Limb (tissue), 2 donors: Measurements from ENCODE around the gene SZT2.
"Not testable (repeated sequence)": the region's sequence is repeated elsewhere in the genome, so short reads cannot be mapped to it uniquely, and the experiment has no call there.

Experiments
- DNase-seq, 2 donors: peaks; one replicate each; pipeline ENCODE4 v3.0.0-alpha.2; 2016; ENCODE audit errors: extremely low spot score in 2 of 2

The SZT2 gene

GRCh38 chr1:43360616-43361015, 29.1 kb upstream of the SZT2 start:
- no peak for DNase-seq

- no peak for DNase-seq
Measured at GRCh38 chr1:43363283-43363934, 26.3 kb upstream of the SZT2 start.

GRCh38 chr1:43363935-43364525, 25.7 kb upstream of the SZT2 start:
- DNase-seq = no peak

- no peak for DNase-seq
Measured at GRCh38 chr1:43365678-43366077, 24.0 kb upstream of the SZT2 start.

- no peak for DNase-seq
Measured at GRCh38 chr1:43366179-43366578, 23.5 kb upstream of the SZT2 start.

GRCh38 chr1:43366601-43367025, 23.1 kb upstream of the SZT2 start:
- DNase-seq = no peak

- peak in 1 of 2 donors; percentile 45 for DNase-seq
Measured at GRCh38 chr1:43367026-43367903, 22.4 kb upstream of the SZT2 start.

GRCh38 chr1:43367904-43368645, 21.6 kb upstream of the SZT2 start, which contains the start of gene ELOVL1:
Gene ELOVL1, minus strand, starts transcription at chr1:43368011. Its CDS starts 2,402 bp downstream, at chr1:43365609.
- DNase-seq = peak; percentile 87 to 91

GRCh38 chr1:43368646-43369020, 21.1 kb upstream of the SZT2 start:
- DNase-seq = no peak

- not testable (repeated sequence) for DNase-seq
Measured at GRCh38 chr1:43369779-43370178, 19.9 kb upstream of the SZT2 start.

- no peak for DNase-seq
Measured at GRCh38 chr1:43370564-43370963, 19.1 kb upstream of the SZT2 start.

GRCh38 chr1:43372172-43372571, 17.5 kb upstream of the SZT2 start:
- DNase-seq = no peak

GRCh38 chr1:43373066-43373940, 16.4 kb upstream of the SZT2 start:
- DNase-seq = no peak

GRCh38 chr1:43376723-43377235, 12.9 kb upstream of the SZT2 start:
- no peak for DNase-seq

GRCh38 chr1:43377831-43378230, 11.9 kb upstream of the SZT2 start:
- no peak for DNase-seq

GRCh38 chr1:43379476-43379875, 10.2 kb upstream of the SZT2 start:
- DNase-seq = no peak

- no peak for DNase-seq
Measured at GRCh38 chr1:43381612-43382011, 8.1 kb upstream of the SZT2 start.

GRCh38 chr1:43382027-43382779, 7.5 kb upstream of the SZT2 start:
- DNase-seq = no peak

- no peak for DNase-seq
Measured at GRCh38 chr1:43383449-43383848, 6.2 kb upstream of the SZT2 start.

- no peak for DNase-seq
Measured at GRCh38 chr1:43386676-43387075, 3.0 kb upstream of the SZT2 start.
